G401.6 (cell line): ENCODE measurements around the gene GPHN.
"Not testable (repeated sequence)": the region's sequence is repeated elsewhere in the genome, so short reads cannot be mapped to it uniquely, and the experiment has no call there.

Source experiments
- FAIRE-seq: peaks from 2 replicates; lab custom pipeline; 2012; peaks lifted over from hg19 to GRCh38; lab: Jason Lieb, UNC

GPHN gene

DNA sequence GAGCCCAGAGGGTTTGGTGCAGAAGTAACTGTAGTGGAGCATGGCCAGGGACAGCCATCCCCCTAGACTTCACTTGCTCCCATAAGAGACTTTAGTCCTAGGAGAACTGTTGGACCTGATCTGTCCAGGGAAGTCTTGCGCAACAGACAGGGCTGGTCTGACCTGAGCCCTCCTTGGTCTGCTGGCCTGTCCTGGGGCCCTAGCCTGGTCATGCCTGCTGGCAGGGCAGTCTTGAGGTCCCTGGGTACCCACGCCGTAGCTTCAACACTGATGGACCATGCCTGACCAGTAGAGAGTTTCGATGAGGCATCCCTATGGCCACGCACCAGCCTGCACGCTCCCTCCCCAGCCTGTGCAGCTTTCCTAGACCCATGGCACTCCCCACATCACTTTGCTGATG, 305.7 kb downstream of the GPHN start:
- FAIRE-seq = no peak

DNA sequence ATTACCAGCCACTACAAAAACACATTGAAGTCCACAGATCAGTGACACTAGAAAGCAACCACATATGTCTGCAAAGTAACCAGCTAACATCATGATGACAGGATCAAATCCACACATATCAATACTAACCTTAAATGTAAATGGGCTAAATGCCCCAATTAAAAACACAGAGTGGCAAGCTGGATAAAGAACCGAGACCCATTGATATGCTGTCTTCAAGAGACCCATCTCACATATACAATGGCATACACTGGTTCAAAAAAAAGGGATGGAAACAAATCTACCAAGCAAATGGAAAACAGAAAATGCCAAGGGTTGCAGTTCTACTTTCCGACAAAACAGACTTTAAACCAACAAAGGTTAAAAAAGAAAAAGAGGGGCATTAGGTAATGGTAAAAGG, 307.7 kb downstream of the GPHN start:
- no peak for FAIRE-seq

GRCh38 chr14:66824251-66824650, 316.3 kb downstream of the GPHN start:
- no peak for FAIRE-seq

- FAIRE-seq = no peak
Measured at GRCh38 chr14:66827182-66827581, 319.2 kb downstream of the GPHN start.

GRCh38 chr14:66831173-66831572, 323.2 kb downstream of the GPHN start:
- FAIRE-seq = peak; percentile 44

- FAIRE-seq = no peak
Measured at GRCh38 chr14:66833816-66834215, 325.9 kb downstream of the GPHN start.

GRCh38 chr14:66837436-66837835, 329.5 kb downstream of the GPHN start:
- not testable (repeated sequence) for FAIRE-seq

- no peak for FAIRE-seq
Measured at GRCh38 chr14:66842911-66843512, 335.1 kb downstream of the GPHN start.

DNA sequence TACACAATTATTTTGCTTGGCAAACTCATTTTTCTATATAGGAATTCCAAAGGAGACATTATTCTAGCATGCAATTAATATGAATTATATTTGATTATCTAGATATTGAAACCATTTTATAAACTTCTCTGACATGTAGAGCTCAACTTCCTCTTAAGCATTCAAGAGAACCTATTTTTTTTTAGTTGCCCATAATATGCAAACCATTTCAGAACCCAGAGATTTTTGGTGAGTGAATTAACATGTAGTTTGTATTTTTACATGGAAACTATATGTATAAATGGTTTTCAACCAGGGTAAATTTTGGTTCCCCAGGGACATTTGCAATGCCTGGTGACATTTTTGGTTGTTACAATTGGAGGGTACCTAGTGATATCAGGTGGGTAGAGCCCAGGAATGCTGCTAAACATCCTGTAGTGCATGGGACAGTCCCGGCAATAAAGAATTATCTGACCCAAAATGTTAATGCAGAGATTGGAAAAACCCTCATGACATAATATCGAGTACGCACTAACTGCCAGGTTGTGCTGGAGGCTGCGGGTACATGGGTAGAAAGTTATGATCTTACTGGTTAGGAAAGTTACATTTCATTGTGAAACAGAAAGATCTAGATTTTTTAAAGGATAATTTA, 342.4 kb downstream of the GPHN start:
- FAIRE-seq = no peak

DNA sequence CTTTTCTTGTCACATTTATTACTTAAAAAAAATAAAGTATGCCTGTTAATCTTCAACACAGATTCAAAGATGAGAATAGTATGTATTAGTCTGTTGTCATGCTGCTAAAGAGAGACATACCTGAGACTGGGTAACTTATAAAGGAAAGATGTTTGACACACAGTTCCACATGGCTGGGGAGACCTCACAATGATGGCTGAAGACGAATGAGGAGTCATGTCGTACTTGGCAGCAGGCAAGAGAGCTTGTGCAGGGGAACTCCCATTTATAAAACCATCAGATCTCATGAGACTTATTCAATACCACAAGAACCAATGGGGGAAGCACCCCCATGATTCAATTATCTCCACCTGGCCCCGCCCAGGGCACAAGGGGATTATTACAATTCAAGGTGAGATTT, 345.4 kb downstream of the GPHN start:
- no peak for FAIRE-seq

DNA sequence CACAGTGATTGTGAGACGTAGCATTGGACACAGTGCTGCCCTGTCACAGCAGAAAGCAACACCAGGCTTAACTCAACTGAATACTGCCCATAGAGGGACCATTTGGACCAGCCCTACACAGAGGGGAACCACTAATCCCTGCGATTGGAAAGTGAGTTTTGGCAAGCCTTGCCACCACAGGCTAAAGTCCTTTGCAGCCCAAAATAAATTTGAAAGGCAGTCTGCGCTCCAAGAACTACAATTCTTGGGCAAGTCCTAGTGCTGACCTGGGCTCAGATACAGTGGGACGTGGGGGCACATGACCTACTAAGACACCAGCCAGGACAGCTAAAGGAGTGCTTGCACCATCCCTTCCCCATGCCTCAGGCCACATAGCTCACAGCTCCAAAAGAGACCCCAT, 349.9 kb downstream of the GPHN start:
- FAIRE-seq = no peak

GRCh38 chr14:66859063-66859671, 351.2 kb downstream of the GPHN start:
- no peak for FAIRE-seq

DNA sequence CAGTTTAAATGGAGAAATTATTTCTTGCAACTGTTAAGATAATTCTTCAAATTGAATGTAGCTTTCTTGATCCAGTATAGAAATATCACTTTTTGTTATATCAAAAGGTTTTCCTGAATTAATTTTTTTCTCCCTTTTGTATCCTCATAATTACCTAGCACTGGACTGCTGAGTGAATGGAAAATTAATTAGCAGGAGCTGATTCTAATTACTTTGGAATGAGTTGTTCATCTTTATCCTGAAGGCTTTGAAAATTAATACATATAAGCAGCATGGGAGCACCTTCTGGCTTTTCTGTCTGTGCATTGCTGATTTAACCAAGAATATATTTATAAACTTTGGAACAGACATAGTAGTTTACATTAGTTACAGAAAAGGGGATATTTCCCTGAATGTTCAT, 373.6 kb downstream of the GPHN start:
- no peak for FAIRE-seq

- no peak for FAIRE-seq
Measured at GRCh38 chr14:66884149-66884548, 376.2 kb downstream of the GPHN start.

- FAIRE-seq = no peak
Measured at GRCh38 chr14:66900719-66901118, 392.8 kb downstream of the GPHN start.

GRCh38 chr14:66910311-66910840, 402.4 kb downstream of the GPHN start:
- no peak for FAIRE-seq

DNA sequence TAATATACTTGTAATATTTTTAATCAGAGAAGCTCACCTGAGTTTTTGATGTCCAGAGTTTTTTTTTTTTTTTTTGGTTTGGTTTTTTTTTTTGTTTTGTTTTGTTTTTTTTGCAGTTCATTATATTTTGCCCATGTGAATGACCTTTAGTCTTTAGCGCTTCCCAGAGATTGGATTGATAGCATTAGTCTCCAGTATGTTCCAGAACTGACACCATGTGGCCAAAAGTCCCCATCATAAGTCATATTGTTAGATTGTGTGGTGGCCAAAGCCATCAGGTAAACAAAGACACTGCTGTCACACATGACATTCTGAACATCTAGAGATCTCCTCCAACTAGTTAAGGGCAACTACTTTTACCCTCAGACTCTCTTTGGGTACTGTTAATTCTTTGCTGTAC, 408.5 kb downstream of the GPHN start:
- no peak for FAIRE-seq

GRCh38 chr14:66918527-66918926, 410.6 kb downstream of the GPHN start:
- FAIRE-seq = no peak

GRCh38 chr14:66920196-66920595, 412.2 kb downstream of the GPHN start:
- FAIRE-seq = no peak

DNA sequence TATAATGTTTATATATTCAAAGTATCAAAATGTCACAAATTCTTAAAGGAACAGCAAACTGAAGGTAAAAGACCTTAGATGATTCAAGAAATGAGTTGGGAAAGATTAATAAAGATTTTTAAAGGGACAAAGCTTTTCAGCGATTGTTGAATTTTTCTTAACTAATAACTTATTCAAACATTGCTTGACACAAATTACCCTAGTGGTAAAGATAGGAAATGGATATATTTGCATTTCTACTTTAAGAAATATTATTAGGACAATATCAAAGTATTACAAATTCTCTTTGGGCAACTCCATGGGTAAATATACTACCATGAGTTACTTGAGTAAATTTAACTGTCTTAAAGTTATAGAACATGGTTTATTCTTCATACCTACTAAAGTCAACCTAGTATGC, 415.3 kb downstream of the GPHN start:
- no peak for FAIRE-seq

DNA sequence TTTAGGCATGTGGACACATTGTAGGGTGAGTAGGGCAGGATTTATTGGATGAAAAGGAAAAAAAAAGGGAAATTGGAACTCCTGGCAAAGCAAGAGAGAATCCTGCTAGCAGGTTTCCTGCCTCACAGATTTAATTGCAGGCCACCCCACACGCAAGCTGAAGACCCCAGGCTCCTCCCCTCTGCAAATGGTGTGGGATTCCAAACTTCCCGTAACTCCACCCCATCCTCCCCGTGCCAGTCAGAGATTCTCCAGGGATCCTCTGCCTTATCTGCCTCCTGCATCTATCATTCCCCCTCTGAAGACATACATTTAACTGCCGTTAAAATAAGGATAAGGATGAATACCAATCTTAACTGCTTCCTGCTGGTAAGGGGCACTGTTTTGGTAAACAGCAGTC, 431.5 kb downstream of the GPHN start:
- FAIRE-seq = no peak

DNA sequence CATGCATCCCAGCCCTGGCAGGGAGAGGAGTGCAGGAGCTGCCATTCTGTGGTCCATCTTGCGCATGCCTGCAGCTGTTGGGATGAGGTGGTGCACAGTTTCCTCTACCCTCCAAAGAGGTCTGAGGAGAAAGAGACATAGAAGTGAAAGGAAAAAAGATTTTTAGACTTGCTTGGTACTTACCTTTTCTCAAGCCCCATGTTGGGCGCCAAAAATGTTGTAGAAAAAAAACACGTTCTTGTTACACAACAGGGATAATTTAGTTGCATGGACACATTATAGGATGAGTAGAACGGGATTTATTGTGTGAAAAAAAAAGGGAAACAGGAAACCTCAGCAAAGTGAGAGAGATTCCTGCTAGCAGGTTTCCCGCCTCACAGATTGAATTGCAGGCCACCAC, 436.9 kb downstream of the GPHN start:
- no peak for FAIRE-seq

- FAIRE-seq = no peak
Measured at GRCh38 chr14:66955159-66955558, 447.2 kb downstream of the GPHN start.
